Pons (tissue), 1 donor: ENCODE data around the gene FCHSD1.
"Not testable (repeated sequence)": the region's sequence is repeated elsewhere in the genome, so short reads cannot be mapped to it uniquely, and the experiment has no call there.

ENCODE experiments used
- DNase-seq: peaks from one replicate; pipeline ENCODE4 v3.0.0-alpha.2; 2016; ENCODE audit warnings: low spot score

FCHSD1 gene

GRCh38 chr5:141615991-141616720, 35.1 kb downstream of the FCHSD1 start:
- no peak for DNase-seq

- no peak for DNase-seq
These were observed 37.9 kb downstream of the FCHSD1 start for GRCh38 chr5:141613344-141613743.

GRCh38 chr5:141611289-141611688, 39.9 kb downstream of the FCHSD1 start:
- DNase-seq: no peak

- DNase-seq: not testable (repeated sequence)
These were observed 41.3 kb downstream of the FCHSD1 start for GRCh38 chr5:141609921-141610320.

GRCh38 chr5:141609044-141609443, 42.2 kb downstream of the FCHSD1 start:
- DNase-seq: no peak

GRCh38 chr5:141608557-141608956, 42.7 kb downstream of the FCHSD1 start:
- DNase-seq: no peak

- DNase-seq: no peak
These were observed 43.2 kb downstream of the FCHSD1 start for GRCh38 chr5:141608046-141608445.

GRCh38 chr5:141605523-141606277, 45.5 kb downstream of the FCHSD1 start:
- DNase-seq: peak; percentile 73

GRCh38 chr5:141603923-141604717, 47.1 kb downstream of the FCHSD1 start:
- no peak for DNase-seq

GRCh38 chr5:141602606-141603005, 48.6 kb downstream of the FCHSD1 start:
- no peak for DNase-seq

- DNase-seq: no peak
These were observed 52.5 kb downstream of the FCHSD1 start for GRCh38 chr5:141598391-141599345.

- no peak for DNase-seq
These were observed 53.4 kb downstream of the FCHSD1 start for GRCh38 chr5:141597814-141598213.

GRCh38 chr5:141597394-141597793, 53.8 kb downstream of the FCHSD1 start:
- no peak for DNase-seq

GRCh38 chr5:141596867-141597266, 54.4 kb downstream of the FCHSD1 start:
- DNase-seq: no peak

- no peak for DNase-seq
These were observed 61.1 kb downstream of the FCHSD1 start for GRCh38 chr5:141590127-141590526.
